ENCODE measurements around the gene MLANA. TPM values are rescaled to one million over a fixed set of nuclear protein-coding genes. Genes with fewer than 3 reads are reported as not detected.

Gene MLANA
- total and polyA plus RNA-seq, 4 donors, result 0.05 to 0.29 (median 0.16) TPM

GRCh38 chr9:5897851-5898250 lies 7.2 kb downstream of the MLANA start (continued):
- TF ChIP-seq, protein P1, sequence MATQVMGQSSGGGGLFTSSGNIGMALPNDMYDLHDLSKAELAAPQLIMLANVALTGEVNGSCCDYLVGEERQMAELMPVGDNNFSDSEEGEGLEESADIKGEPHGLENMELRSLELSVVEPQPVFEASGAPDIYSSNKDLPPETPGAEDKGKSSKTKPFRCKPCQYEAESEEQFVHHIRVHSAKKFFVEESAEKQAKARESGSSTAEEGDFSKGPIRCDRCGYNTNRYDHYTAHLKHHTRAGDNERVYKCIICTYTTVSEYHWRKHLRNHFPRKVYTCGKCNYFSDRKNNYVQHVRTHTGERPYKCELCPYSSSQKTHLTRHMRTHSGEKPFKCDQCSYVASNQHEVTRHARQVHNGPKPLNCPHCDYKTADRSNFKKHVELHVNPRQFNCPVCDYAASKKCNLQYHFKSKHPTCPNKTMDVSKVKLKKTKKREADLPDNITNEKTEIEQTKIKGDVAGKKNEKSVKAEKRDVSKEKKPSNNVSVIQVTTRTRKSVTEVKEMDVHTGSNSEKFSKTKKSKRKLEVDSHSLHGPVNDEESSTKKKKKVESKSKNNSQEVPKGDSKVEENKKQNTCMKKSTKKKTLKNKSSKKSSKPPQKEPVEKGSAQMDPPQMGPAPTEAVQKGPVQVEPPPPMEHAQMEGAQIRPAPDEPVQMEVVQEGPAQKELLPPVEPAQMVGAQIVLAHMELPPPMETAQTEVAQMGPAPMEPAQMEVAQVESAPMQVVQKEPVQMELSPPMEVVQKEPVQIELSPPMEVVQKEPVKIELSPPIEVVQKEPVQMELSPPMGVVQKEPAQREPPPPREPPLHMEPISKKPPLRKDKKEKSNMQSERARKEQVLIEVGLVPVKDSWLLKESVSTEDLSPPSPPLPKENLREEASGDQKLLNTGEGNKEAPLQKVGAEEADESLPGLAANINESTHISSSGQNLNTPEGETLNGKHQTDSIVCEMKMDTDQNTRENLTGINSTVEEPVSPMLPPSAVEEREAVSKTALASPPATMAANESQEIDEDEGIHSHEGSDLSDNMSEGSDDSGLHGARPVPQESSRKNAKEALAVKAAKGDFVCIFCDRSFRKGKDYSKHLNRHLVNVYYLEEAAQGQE (IDR thresholded peaks at IDR 0.05), result no peak
- TF ChIP-seq TAF1 (conservative IDR thresholded peaks at IDR 0.05), result no peak

- 88% methylated on average over 2 of the region's 2 CpGs for WGBS
- TF ChIP-seq NR2F2 (IDR thresholded peaks at IDR 0.05) (no peak), RAD21 (IDR thresholded peaks at IDR 0.05) (no peak), HNF4G (IDR thresholded peaks at IDR 0.05) (no peak), YY1 (IDR thresholded peaks at IDR 0.05) (no peak), SP1 (IDR thresholded peaks at IDR 0.05) (no peak), TAF1 (conservative IDR thresholded peaks at IDR 0.05) (no peak), RXRA (IDR thresholded peaks at IDR 0.05) (no peak), GABPA (IDR thresholded peaks at IDR 0.05 in 1 of 2, conservative IDR thresholded peaks at IDR 0.05 in 1 of 2) (no peak), EGR1 (IDR thresholded peaks at IDR 0.05; ENCODE audit: low read depth in 2 of 2) (no peak), ATF3 (IDR thresholded peaks at IDR 0.05) (no peak), FOXA2 (IDR thresholded peaks at IDR 0.05) (no peak), HNF4A (conservative IDR thresholded peaks at IDR 0.05) (no peak), JUND (IDR thresholded peaks at IDR 0.05) (no peak)
- TF ChIP-seq, protein P2, sequence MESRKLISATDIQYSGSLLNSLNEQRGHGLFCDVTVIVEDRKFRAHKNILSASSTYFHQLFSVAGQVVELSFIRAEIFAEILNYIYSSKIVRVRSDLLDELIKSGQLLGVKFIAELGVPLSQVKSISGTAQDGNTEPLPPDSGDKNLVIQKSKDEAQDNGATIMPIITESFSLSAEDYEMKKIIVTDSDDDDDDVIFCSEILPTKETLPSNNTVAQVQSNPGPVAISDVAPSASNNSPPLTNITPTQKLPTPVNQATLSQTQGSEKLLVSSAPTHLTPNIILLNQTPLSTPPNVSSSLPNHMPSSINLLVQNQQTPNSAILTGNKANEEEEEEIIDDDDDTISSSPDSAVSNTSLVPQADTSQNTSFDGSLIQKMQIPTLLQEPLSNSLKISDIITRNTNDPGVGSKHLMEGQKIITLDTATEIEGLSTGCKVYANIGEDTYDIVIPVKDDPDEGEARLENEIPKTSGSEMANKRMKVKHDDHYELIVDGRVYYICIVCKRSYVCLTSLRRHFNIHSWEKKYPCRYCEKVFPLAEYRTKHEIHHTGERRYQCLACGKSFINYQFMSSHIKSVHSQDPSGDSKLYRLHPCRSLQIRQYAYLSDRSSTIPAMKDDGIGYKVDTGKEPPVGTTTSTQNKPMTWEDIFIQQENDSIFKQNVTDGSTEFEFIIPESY (IDR thresholded peaks at IDR 0.05), result no peak
- TF ChIP-seq, protein P1 (IDR thresholded peaks at IDR 0.05), result no peak
- TF ChIP-seq, protein P3, sequence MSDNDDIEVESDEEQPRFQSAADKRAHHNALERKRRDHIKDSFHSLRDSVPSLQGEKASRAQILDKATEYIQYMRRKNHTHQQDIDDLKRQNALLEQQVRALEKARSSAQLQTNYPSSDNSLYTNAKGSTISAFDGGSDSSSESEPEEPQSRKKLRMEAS (IDR thresholded peaks at IDR 0.05), result no peak
- TF ChIP-seq, protein P4, sequence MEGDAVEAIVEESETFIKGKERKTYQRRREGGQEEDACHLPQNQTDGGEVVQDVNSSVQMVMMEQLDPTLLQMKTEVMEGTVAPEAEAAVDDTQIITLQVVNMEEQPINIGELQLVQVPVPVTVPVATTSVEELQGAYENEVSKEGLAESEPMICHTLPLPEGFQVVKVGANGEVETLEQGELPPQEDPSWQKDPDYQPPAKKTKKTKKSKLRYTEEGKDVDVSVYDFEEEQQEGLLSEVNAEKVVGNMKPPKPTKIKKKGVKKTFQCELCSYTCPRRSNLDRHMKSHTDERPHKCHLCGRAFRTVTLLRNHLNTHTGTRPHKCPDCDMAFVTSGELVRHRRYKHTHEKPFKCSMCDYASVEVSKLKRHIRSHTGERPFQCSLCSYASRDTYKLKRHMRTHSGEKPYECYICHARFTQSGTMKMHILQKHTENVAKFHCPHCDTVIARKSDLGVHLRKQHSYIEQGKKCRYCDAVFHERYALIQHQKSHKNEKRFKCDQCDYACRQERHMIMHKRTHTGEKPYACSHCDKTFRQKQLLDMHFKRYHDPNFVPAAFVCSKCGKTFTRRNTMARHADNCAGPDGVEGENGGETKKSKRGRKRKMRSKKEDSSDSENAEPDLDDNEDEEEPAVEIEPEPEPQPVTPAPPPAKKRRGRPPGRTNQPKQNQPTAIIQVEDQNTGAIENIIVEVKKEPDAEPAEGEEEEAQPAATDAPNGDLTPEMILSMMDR (IDR thresholded peaks at IDR 0.05; ENCODE audit: low read depth, low read length, missing input control), result no peak
- no peaks in the 10 kb centered on the region for H3K27me3 ChIP-seq (ENCODE audit: control insufficient read depth in 4 of 4, insufficient read depth in 4 of 4, low read length in 3 of 4)
Measured at GRCh38 chr9:5899292-5899691, 8.6 kb downstream of the MLANA start.

More at GRCh38 chr9:5899292-5899691, 8.6 kb downstream of the MLANA start:
- DNase-seq (ENCODE audit: low spot score), result no peak
- peaks cover 0 to 4% (median 0%) of the 10 kb centered on the region in 4 donors for H3K36me3 ChIP-seq (ENCODE audit: control insufficient read depth in 4 of 4, insufficient read depth in 3 of 4, low read depth in 1 of 4, low read length in 3 of 4)
- no peak overlapping the region for H3K4me3 ChIP-seq (ENCODE audit: low read depth in 1 of 3, low read length in 3 of 3)
- no peak overlapping the region for H3K9ac ChIP-seq (ENCODE audit: low read depth in 1 of 2, low read length in 2 of 2)
- no peaks in the 10 kb centered on the region for H3K9me3 ChIP-seq (ENCODE audit: control insufficient read depth in 4 of 4, low read length in 3 of 4)
- peaks cover under 1 to 6% (median 4%) of the 10 kb centered on the region in 4 donors for H3K4me1 ChIP-seq (ENCODE audit: control insufficient read depth in 4 of 4, insufficient read depth in 4 of 4, low read length in 3 of 4)
- no peak overlapping the region for H3K27ac ChIP-seq (ENCODE audit: low read depth in 1 of 2, low read length in 2 of 2)

Data from liver (tissue), 9 donors.